Epidermal melanocyte (primary cell): Measurements from ENCODE around the gene CNNM2.
"Not testable (repeated sequence)": the region's sequence is repeated elsewhere in the genome, so short reads cannot be mapped to it uniquely, and the experiment has no call there.

ENCODE experiments used
- DNase-seq: peaks from one replicate; pipeline ENCODE4 v3.0.0; 2011; ENCODE audit warnings: low spot score; ENCODE audit not compliant: insufficient read length

Gene CNNM2

GRCh38 chr10:103103989-103104388 is 185.9 kb downstream of the CNNM2 start:
- DNase-seq: no peak

GRCh38 chr10:103104721-103105120 is 186.6 kb downstream of the CNNM2 start:
- no peak for DNase-seq

GRCh38 chr10:103105462-103105861 is 187.4 kb downstream of the CNNM2 start:
- DNase-seq: no peak

- no peak for DNase-seq
Measured at GRCh38 chr10:103106539-103106938, 188.4 kb downstream of the CNNM2 start.

GRCh38 chr10:103109821-103110220 is 191.7 kb downstream of the CNNM2 start:
- DNase-seq: no peak

- DNase-seq: no peak
Measured at GRCh38 chr10:103110407-103110806, 192.3 kb downstream of the CNNM2 start.

- no peak for DNase-seq
Measured at GRCh38 chr10:103111031-103111917, 193.2 kb downstream of the CNNM2 start.

GRCh38 chr10:103111918-103112877 is 194.1 kb downstream of the CNNM2 start:
- DNase-seq: no peak

GRCh38 chr10:103114876-103115275 is 196.8 kb downstream of the CNNM2 start:
- no peak for DNase-seq

GRCh38 chr10:103117247-103117646 is 199.2 kb downstream of the CNNM2 start:
- DNase-seq: no peak

GRCh38 chr10:103120546-103120945 is 202.5 kb downstream of the CNNM2 start:
- DNase-seq: no peak

GRCh38 chr10:103120977-103121735 is 203.1 kb downstream of the CNNM2 start:
- no peak for DNase-seq

- no peak for DNase-seq
Measured at GRCh38 chr10:103123282-103124024, 205.4 kb downstream of the CNNM2 start.

- no peak for DNase-seq
Measured at GRCh38 chr10:103124420-103125096, 206.5 kb downstream of the CNNM2 start.

- DNase-seq: no peak
Measured at GRCh38 chr10:103125323-103126267, 207.5 kb downstream of the CNNM2 start.

- no peak for DNase-seq
Measured at GRCh38 chr10:103127241-103127640, 209.1 kb downstream of the CNNM2 start.

GRCh38 chr10:103130180-103130579 is 212.1 kb downstream of the CNNM2 start:
- not testable (repeated sequence) for DNase-seq

- DNase-seq: no peak
Measured at GRCh38 chr10:103130910-103131309, 212.8 kb downstream of the CNNM2 start.

- DNase-seq: not testable (repeated sequence)
Measured at GRCh38 chr10:103135168-103135567, 217.1 kb downstream of the CNNM2 start.
